NCI-H345 treated with DMSO at 0.1 percent for 48 hours (cell line): ENCODE results near the gene CTTNBP2.

Experiments used
- DNase-seq: peaks from one replicate; lab custom pipeline; 2025; ENCODE audit not compliant: unreplicated experiment; lab: John Stamatoyannopoulos, UW

The CTTNBP2 gene

GRCh38 chr7:117872561-117873309 lies 506 bp downstream of the CTTNBP2 start:
- no peak for DNase-seq

GRCh38 chr7:117871778-117872538 lies 1.3 kb downstream of the CTTNBP2 start:
- peak; percentile 61 for DNase-seq

GRCh38 chr7:117871401-117871777 lies 1.9 kb downstream of the CTTNBP2 start:
- no peak for DNase-seq

GRCh38 chr7:117870448-117871130 lies 2.7 kb downstream of the CTTNBP2 start:
- no peak for DNase-seq

- DNase-seq: no peak
Measured at GRCh38 chr7:117869374-117869773, 3.9 kb downstream of the CTTNBP2 start.

GRCh38 chr7:117863618-117864017 lies 9.6 kb downstream of the CTTNBP2 start:
- DNase-seq: no peak

- DNase-seq: no peak
Measured at GRCh38 chr7:117862378-117862777, 10.9 kb downstream of the CTTNBP2 start.

- DNase-seq: no peak
Measured at GRCh38 chr7:117859246-117859812, 13.9 kb downstream of the CTTNBP2 start.

GRCh38 chr7:117858712-117859111 lies 14.5 kb downstream of the CTTNBP2 start:
- DNase-seq: no peak

- no peak for DNase-seq
Measured at GRCh38 chr7:117857718-117858117, 15.5 kb downstream of the CTTNBP2 start.

GRCh38 chr7:117856196-117856595 lies 17.0 kb downstream of the CTTNBP2 start:
- no peak for DNase-seq

- no peak for DNase-seq
Measured at GRCh38 chr7:117854186-117854585, 19.1 kb downstream of the CTTNBP2 start.

GRCh38 chr7:117848941-117849340 lies 24.3 kb downstream of the CTTNBP2 start:
- DNase-seq: no peak

- no peak for DNase-seq
Measured at GRCh38 chr7:117844678-117845077, 28.6 kb downstream of the CTTNBP2 start.

- DNase-seq: no peak
Measured at GRCh38 chr7:117841611-117842010, 31.6 kb downstream of the CTTNBP2 start.

GRCh38 chr7:117841011-117841410 lies 32.2 kb downstream of the CTTNBP2 start:
- DNase-seq: no peak

- DNase-seq: no peak
Measured at GRCh38 chr7:117839507-117839906, 33.7 kb downstream of the CTTNBP2 start.

GRCh38 chr7:117837841-117838240 lies 35.4 kb downstream of the CTTNBP2 start:
- DNase-seq: no peak

GRCh38 chr7:117835016-117835664 lies 38.1 kb downstream of the CTTNBP2 start:
- peak; percentile 83 for DNase-seq

GRCh38 chr7:117830422-117830954 lies 42.8 kb downstream of the CTTNBP2 start:
- DNase-seq: no peak
